Measurements from ENCODE around the gene AKAP3. TPM values are rescaled to one million over a fixed set of nuclear protein-coding genes. Genes with fewer than 3 reads are reported as not detected.

Gene AKAP3
- total and polyA plus RNA-seq, 12 donors: 0.93 to 6.1 (median 3.5) TPM

GRCh38 chr12:4643747-4644146 lies 5.1 kb downstream of the AKAP3 start:
- Histone ChIP-seq H3K27ac (no peak overlapping the region), H3K9me3 (no peaks in the 10 kb centered on the region), H3K4me1 (peaks cover 0 to 12% (median 10%) of the 10 kb centered on the region in 9 donors), H3K36me3 (no peaks in the 10 kb centered on the region), H3K4me3 (no peak overlapping the region), H3K27me3 (no peaks in the 10 kb centered on the region)
- TF ChIP-seq CTCF (IDR thresholded peaks at IDR 0.05): no peak
- ATAC-seq: no peak
- no peak for DNase-seq
- WGBS, 2 donors: 89 to 90% methylated on average over 6 of the region's 6 CpGs
- intact Hi-C loops (cut with DNase I): no loop called here

GRCh38 chr12:4630262-4630661 lies 18.6 kb downstream of the AKAP3 start:
- Histone ChIP-seq H3K27ac (no peak overlapping the region), H3K4me1 (no peaks in the 10 kb centered on the region), H3K9me3 (no peaks in the 10 kb centered on the region), H3K4me3 (no peak overlapping the region), H3K36me3 (peaks cover 0 to 6% (median 0%) of the 10 kb centered on the region in 9 donors), H3K27me3 (no peaks in the 10 kb centered on the region)
- WGBS, 2 donors: 64 to 66% methylated on average over 5 of the region's 5 CpGs
- ATAC-seq (no peak), DNase-seq (no peak)
- intact Hi-C loops (cut with DNase I): no loop called here
- TF ChIP-seq CTCF (IDR thresholded peaks at IDR 0.05): no peak

GRCh38 chr12:4628406-4628805 lies 20.4 kb downstream of the AKAP3 start:
- H3K9me3 ChIP-seq: no peaks in the 10 kb centered on the region
- DNase-seq (no peak), ATAC-seq (no peak)
- intact Hi-C loops (cut with DNase I): no loop called here
- 94 to 96% methylated on average over 10 of the region's 10 CpGs for WGBS, 2 donors
- no peak for TF ChIP-seq CTCF (IDR thresholded peaks at IDR 0.05)
- no peak overlapping the region for H3K27ac ChIP-seq
- H3K36me3 ChIP-seq: peaks cover 0 to 6% (median 0%) of the 10 kb centered on the region in 9 donors
- H3K4me1 ChIP-seq: no peaks in the 10 kb centered on the region
- H3K27me3 ChIP-seq: no peaks in the 10 kb centered on the region
- H3K4me3 ChIP-seq: no peak overlapping the region

DNA sequence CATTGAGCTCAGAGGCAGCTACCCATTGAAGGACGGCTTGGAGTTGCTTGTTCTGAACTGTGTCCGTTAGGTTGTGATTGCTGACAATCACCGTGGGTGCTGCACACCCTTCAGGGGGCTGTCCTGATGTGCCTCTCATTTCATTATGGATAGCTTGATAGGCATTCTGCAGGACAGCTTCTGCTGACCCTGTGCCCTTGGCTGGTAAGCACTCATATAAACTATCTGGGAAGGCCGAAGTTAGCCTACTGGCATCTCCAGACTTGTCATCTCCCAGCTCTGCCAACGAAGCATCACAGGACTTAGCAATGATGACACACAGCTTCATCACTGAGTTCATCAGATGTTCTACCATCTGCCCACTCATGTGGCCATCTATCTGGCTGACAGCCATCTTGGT lies 22.3 kb downstream of the AKAP3 start:
- 75 to 84% methylated on average over 5 of the region's 5 CpGs for WGBS, 2 donors
- peak in 1 of 8 donors; percentile 31 for ATAC-seq
- Histone ChIP-seq H3K4me1 (no peaks in the 10 kb centered on the region), H3K4me3 (no peak overlapping the region), H3K9me3 (no peaks in the 10 kb centered on the region), H3K27ac (no peak overlapping the region), H3K27me3 (no peaks in the 10 kb centered on the region), H3K36me3 (peaks cover 0 to 6% (median 0%) of the 10 kb centered on the region in 9 donors)
- intact Hi-C loops (cut with DNase I): no loop called here
- TF ChIP-seq CTCF (IDR thresholded peaks at IDR 0.05): no peak
- no peak for DNase-seq
